SHP77 (cell line): ENCODE results near the gene CHIC2.

ENCODE experiments used
- DNase-seq, 2 experiments: peaks; one replicate each; lab custom pipeline; 2025; lab: John Stamatoyannopoulos, UW

Gene CHIC2

GRCh38 chr4:54093324-54094240 is 29.2 kb upstream of the CHIC2 start:
- DNase-seq = no peak

- DNase-seq = no peak
These were observed 28.3 kb upstream of the CHIC2 start for GRCh38 chr4:54092405-54093323.

- peak; percentile 75 to 83 for DNase-seq
These were observed 27.4 kb upstream of the CHIC2 start for GRCh38 chr4:54091637-54092404.

GRCh38 chr4:54090804-54091623 is 26.6 kb upstream of the CHIC2 start:
- DNase-seq = no peak

GRCh38 chr4:54090404-54090803 is 26.0 kb upstream of the CHIC2 start:
- no peak for DNase-seq

GRCh38 chr4:54089875-54090274 is 25.5 kb upstream of the CHIC2 start:
- DNase-seq = no peak

- DNase-seq = peak; percentile 74 to 85
These were observed 20.9 kb upstream of the CHIC2 start for GRCh38 chr4:54085284-54085683.

GRCh38 chr4:54082168-54082567 is 17.8 kb upstream of the CHIC2 start:
- peak; percentile 16 to 35 for DNase-seq

- no peak for DNase-seq
These were observed 13.4 kb upstream of the CHIC2 start for GRCh38 chr4:54077812-54078211.

GRCh38 chr4:54076673-54077072 is 12.3 kb upstream of the CHIC2 start:
- no peak for DNase-seq

GRCh38 chr4:54074381-54074780 is 10.0 kb upstream of the CHIC2 start:
- DNase-seq = no peak

GRCh38 chr4:54073271-54073880 is 9.0 kb upstream of the CHIC2 start:
- DNase-seq = no peak

- DNase-seq = no peak
These were observed 2.8 kb upstream of the CHIC2 start for GRCh38 chr4:54067166-54067565.

- DNase-seq = no peak
These were observed 2.3 kb upstream of the CHIC2 start for GRCh38 chr4:54066718-54067129.

- no peak for DNase-seq
These were observed 1.6 kb upstream of the CHIC2 start for GRCh38 chr4:54066088-54066415.

- DNase-seq = peak in 1 of 2 experiments; percentile 6
These were observed 1.1 kb upstream of the CHIC2 start for GRCh38 chr4:54065282-54066087.

- peak in 1 of 2 experiments; percentile 36 for DNase-seq
These were observed 578 bp downstream of the CHIC2 start for GRCh38 chr4:54063737-54064316.

- DNase-seq = no peak
These were observed 1.2 kb downstream of the CHIC2 start for GRCh38 chr4:54063229-54063628.

GRCh38 chr4:54062392-54062791 is 2.0 kb downstream of the CHIC2 start:
- no peak for DNase-seq

GRCh38 chr4:54061873-54062272 is 2.5 kb downstream of the CHIC2 start:
- no peak for DNase-seq
